SK-N-SH (cell line): ENCODE data around the gene ANKRD33B.

Source experiments
- CTCF ChIP-seq: fragments of 200-600 bp; sonication (generic); IDR thresholded peaks from 2 replicates; pipeline ENCODE4 v1.6.1; 2017; ENCODE audit warnings: antibody characterized with exemption, mild to moderate bottlenecking, moderate library complexity
- GATA2 ChIP-seq: sonication (generic); formaldehyde crosslinking; IDR thresholded peaks from 2 replicates; pipeline ENCODE4 v1.5.0; 2020; ENCODE audit warnings: mild to moderate bottlenecking, missing genetic modification reagents
- MAX ChIP-seq: IDR thresholded peaks from 2 replicates; pipeline ENCODE4 v1.4.0; 2012; ENCODE audit warnings: low read depth
- NFIC ChIP-seq: IDR thresholded peaks from 2 replicates; pipeline ENCODE4 v1.4.0; 2012; ENCODE audit warnings: borderline replicate concordance
- RAD21 ChIP-seq: IDR thresholded peaks from 2 replicates; pipeline ENCODE4 v1.6.1; 2012; ENCODE audit warnings: mild to moderate bottlenecking, low read length
- REST ChIP-seq: IDR thresholded peaks from 2 replicates; pipeline ENCODE4 v1.6.1; 2012; ENCODE audit warnings: mild to moderate bottlenecking, low read depth, low read length, moderate library complexity

GRCh38 chr5:10619649-10620048, 55.8 kb downstream of the ANKRD33B start:
- TF ChIP-seq NFIC (no peak), GATA2 (CRISPR knock-in tag) (no peak), REST (no peak), CTCF (no peak), MAX (no peak), RAD21 (no peak)
